ENCODE measurements around the gene NPLOC4. TPM values are rescaled to one million over a fixed set of nuclear protein-coding genes. Genes with fewer than 3 reads are reported as not detected.
A peak's percentile ranks its signal among the peaks of the same experiment; 100 is the strongest.

Gene NPLOC4
- 100 to 1,000 TPM in 3 of 5 donors, 10 to 100 TPM in 2; 53.3 to 284 (median 103) TPM for total RNA-seq
- 10 to 100 TPM; 24.0 to 25.3 (median 24.4) TPM for polyA plus RNA-seq
- long read RNA-seq, donor 1, full-length matches to known transcripts: 1 of 1 reads
- long read RNA-seq, donor 1, partial matches to known transcripts: 0 of 1 reads
- long read RNA-seq, donor 1, other reads (novel, unspliced or antisense): 0 of 1 reads
- long read RNA-seq, donor 2, full-length matches to known transcripts: 3 of 8 reads
- long read RNA-seq, donor 2, partial matches to known transcripts: 0 of 8 reads
- long read RNA-seq, donor 2, other reads (novel, unspliced or antisense): 5 of 8 reads
- long read RNA-seq, donor 3, full-length matches to known transcripts: 2 of 2 reads
- long read RNA-seq, donor 3, partial matches to known transcripts: 0 of 2 reads
- long read RNA-seq, donor 3, other reads (novel, unspliced or antisense): 0 of 2 reads
- long read RNA-seq, donor 4: 0 reads
- long read RNA-seq, donor 5, full-length matches to known transcripts: 4 of 4 reads
- long read RNA-seq, donor 5, partial matches to known transcripts: 0 of 4 reads
- long read RNA-seq, donor 5, other reads (novel, unspliced or antisense): 0 of 4 reads
- long read RNA-seq, donor 6, full-length matches to known transcripts: 7 of 7 reads
- long read RNA-seq, donor 6, partial matches to known transcripts: 0 of 7 reads
- long read RNA-seq, donor 6, other reads (novel, unspliced or antisense): 0 of 7 reads
- long read RNA-seq, donor 7, full-length matches to known transcripts: 6 of 6 reads
- long read RNA-seq, donor 7, partial matches to known transcripts: 0 of 6 reads
- long read RNA-seq, donor 7, other reads (novel, unspliced or antisense): 0 of 6 reads
- long read RNA-seq, donor 8, full-length matches to known transcripts: 4 of 4 reads
- long read RNA-seq, donor 8, partial matches to known transcripts: 0 of 4 reads
- long read RNA-seq, donor 8, other reads (novel, unspliced or antisense): 0 of 4 reads
- long read RNA-seq, donor 9: 0 reads
- long read RNA-seq, donor 10: 0 reads

DNA sequence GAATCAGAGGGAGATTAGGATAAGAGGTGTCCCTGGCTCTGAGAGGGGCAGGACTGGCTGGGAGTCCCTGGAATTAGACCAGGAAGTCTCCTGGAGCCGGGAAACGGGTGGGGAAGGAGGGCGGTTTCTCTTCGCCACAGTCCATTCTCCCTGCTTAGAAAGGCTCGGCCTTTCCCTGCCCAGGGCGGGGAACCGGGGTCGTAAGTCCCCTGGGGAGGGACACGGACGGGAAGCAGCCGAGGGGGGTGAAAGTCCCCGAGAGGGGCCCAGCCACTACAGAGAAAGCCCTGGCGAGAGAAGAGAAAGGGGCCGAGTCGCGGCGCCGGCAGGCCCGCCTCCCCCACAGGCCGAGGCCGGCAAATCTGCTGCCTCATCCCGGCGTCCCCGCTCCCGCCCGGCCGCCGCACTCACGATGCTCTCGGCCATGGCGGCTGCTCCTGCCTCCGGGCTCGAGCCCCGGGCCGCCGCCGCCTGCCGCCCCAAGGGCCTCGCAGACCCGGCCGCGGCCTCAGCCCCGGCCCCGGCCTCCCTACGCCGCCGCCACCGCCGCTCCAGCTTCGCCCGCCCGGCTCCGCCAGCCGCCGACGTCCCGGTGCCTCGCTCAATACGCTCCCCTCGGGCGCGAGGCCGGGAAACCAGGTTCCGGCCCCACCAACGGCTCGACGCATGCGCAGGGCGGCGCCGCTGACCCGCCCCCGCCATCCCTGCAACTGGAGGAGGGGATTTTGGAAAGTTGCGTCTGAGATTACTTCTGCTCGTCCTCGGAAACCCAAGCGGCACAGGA lies at the start of gene NPLOC4, which contains the start of gene TSPAN10:
NPLOC4 (minus strand) TSS at position 608 of the 784 bp plus-strand sequence; CDS start at position 426, 182 bp downstream.
TSPAN10 (plus strand) TSS at position 692 of the 784 bp plus-strand sequence. CDS start 5,217 bp downstream, outside the sequence.
- TF ChIP-seq, protein P1, sequence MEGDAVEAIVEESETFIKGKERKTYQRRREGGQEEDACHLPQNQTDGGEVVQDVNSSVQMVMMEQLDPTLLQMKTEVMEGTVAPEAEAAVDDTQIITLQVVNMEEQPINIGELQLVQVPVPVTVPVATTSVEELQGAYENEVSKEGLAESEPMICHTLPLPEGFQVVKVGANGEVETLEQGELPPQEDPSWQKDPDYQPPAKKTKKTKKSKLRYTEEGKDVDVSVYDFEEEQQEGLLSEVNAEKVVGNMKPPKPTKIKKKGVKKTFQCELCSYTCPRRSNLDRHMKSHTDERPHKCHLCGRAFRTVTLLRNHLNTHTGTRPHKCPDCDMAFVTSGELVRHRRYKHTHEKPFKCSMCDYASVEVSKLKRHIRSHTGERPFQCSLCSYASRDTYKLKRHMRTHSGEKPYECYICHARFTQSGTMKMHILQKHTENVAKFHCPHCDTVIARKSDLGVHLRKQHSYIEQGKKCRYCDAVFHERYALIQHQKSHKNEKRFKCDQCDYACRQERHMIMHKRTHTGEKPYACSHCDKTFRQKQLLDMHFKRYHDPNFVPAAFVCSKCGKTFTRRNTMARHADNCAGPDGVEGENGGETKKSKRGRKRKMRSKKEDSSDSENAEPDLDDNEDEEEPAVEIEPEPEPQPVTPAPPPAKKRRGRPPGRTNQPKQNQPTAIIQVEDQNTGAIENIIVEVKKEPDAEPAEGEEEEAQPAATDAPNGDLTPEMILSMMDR (IDR thresholded peaks at IDR 0.05): no peak
- peak; percentile 86 to 97 (median 94) for TF ChIP-seq POLR2AphosphoS5 (IDR thresholded peaks at IDR 0.05)
- Histone ChIP-seq H3K27me3 (no peaks in the 10 kb centered on the region), H3K27ac (peak within 1 kb of the TSS; percentile 89 to 96 (median 95)), H3K4me3 (peak within 1 kb of the TSS; percentile 65 to 97 (median 80)), H3K36me3 (peaks cover 0 to 3% (median 2%) of the 10 kb centered on the region in 4 donors), H3K4me1 (peaks cover 20 to 44% (median 40%) of the 10 kb centered on the region in 4 donors), H3K9me3 (no peaks in the 10 kb centered on the region)
- 0 to 1% (median 0%) methylated on average over 36 to 77 of the region's 77 CpGs for WGBS, 5 donors
- peak; percentile 92 to 96 for DNase-seq
- intact Hi-C loops (cut with DNase I; ENCODE audit: low total_unique reads): no loop called here

DNA sequence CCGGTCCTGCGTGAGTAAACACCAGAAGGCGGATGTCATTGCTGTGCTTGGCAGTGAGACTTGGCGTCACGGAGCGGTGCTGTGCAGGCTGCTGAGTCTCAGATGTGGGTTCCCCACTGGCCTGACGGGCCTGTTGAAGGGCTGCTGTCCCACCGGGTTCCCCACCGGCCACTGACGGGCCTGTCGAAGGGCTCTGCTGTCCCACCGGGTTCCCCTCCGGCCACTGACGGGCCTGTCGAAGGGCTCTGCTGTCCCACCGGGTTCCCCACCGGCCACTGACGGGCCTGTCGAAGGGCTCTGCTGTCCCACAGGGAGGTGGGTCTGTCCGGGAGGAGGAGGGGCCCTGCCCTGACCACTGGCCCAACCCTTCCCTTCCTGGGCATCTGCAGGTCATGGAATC lies 49.7 kb upstream of the NPLOC4 start:
- TF ChIP-seq, protein P1 (IDR thresholded peaks at IDR 0.05): no peak
- TF ChIP-seq POLR2A (IDR thresholded peaks at IDR 0.05) (no peak), POLR2AphosphoS5 (IDR thresholded peaks at IDR 0.05) (no peak), EP300 (IDR thresholded peaks at IDR 0.05) (no peak)
- no peak overlapping the region for H3K27ac ChIP-seq
- H3K4me1 ChIP-seq: peaks cover 27 to 41% (median 37%) of the 10 kb centered on the region in 4 donors
- no peaks in the 10 kb centered on the region for H3K9me3 ChIP-seq
- peaks cover 55 to 68% (median 65%) of the 10 kb centered on the region in 4 donors for H3K36me3 ChIP-seq
- DNase-seq: no peak
- H3K27me3 ChIP-seq: no peaks in the 10 kb centered on the region
- intact Hi-C loops (cut with DNase I; ENCODE audit: low total_unique reads): no loop called here
- no peak overlapping the region for H3K4me3 ChIP-seq
- WGBS, 5 donors: 88 to 92% (median 90%) methylated on average over 19 to 20 of the region's 20 CpGs

DNA sequence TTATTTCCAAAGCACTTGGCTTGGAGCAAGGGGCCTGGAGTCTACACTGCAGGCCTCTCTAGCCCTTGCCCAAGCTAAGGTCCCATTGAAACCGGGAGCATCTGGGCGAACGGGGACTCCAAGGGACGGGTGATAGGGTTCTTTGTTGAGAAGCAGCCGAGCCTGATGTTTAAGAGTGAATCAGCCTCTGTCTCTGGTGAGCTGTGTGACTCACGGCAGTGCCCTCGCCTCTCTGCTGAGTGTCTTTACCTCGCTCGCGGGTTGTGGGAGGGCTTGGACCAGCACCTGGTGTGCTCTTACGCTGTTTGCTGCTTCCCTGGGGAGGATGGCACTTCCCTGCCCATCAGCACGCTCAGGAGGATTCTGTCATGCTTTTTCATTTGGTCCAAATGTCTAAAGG lies 48.2 kb upstream of the NPLOC4 start:
- DNase-seq: no peak
- Histone ChIP-seq H3K36me3 (peaks cover 40 to 67% (median 61%) of the 10 kb centered on the region in 4 donors), H3K4me3 (peak overlapping the region; percentile 87 to 100 (median 96)), H3K27ac (peak overlapping the region in 4 of 5 donors; percentile 86 to 93 (median 88)), H3K27me3 (no peaks in the 10 kb centered on the region), H3K9me3 (no peaks in the 10 kb centered on the region), H3K4me1 (peaks cover 27 to 44% (median 37%) of the 10 kb centered on the region in 4 donors)
- WGBS, 5 donors: 49 to 60% (median 59%) methylated on average over 11 to 12 of the region's 12 CpGs
- intact Hi-C loops (cut with DNase I; ENCODE audit: low total_unique reads): no loop called here
- no peak for TF ChIP-seq EP300 (IDR thresholded peaks at IDR 0.05)
- TF ChIP-seq POLR2AphosphoS5 (IDR thresholded peaks at IDR 0.05): no peak
- TF ChIP-seq, protein P1 (IDR thresholded peaks at IDR 0.05): no peak
- no peak for TF ChIP-seq POLR2A (IDR thresholded peaks at IDR 0.05)

Data from stomach (tissue), 19 donors.